ENCODE measurements around the gene WDR90.

The WDR90 gene

GRCh38 chr16:678858-679813 is 30.0 kb downstream of the WDR90 start (continued):
- peak; percentile 88 for TF ChIP-seq KLF17 (tag by site-specific recombination; IDR thresholded peaks at IDR 0.05)
- peak; percentile 31; the same call in 1 of the 2 replicates for TF ChIP-seq ZNF707 (tag by site-specific recombination; IDR thresholded peaks at IDR 0.05)
- TF ChIP-seq KLF7 (tag by site-specific recombination; IDR thresholded peaks at IDR 0.05; ENCODE audit: borderline replicate concordance): peak; percentile 75; the same call in 1 of the 2 replicates
- TF ChIP-seq ZEB2 (tag by site-specific recombination; IDR thresholded peaks at IDR 0.05): peak; percentile 58
- TF ChIP-seq KLF10 (tag by site-specific recombination; IDR thresholded peaks at IDR 0.05): peak; percentile 44; the same call in 1 of the 2 replicates
- peak; percentile 91 for TF ChIP-seq KLF9 (tag by site-specific recombination; IDR thresholded peaks at IDR 0.05; ENCODE audit: low read depth)
- TF ChIP-seq PRDM1 (tag by site-specific recombination; IDR thresholded peaks at IDR 0.05): no peak
- TF ChIP-seq BCL11B (tag by site-specific recombination; IDR thresholded peaks at IDR 0.05; ENCODE audit: low read depth): no peak
- peak; percentile 27; the same call in 1 of the 2 replicates for TF ChIP-seq INSM2 (tag by site-specific recombination; IDR thresholded peaks at IDR 0.05)
- peak; percentile 99 for TF ChIP-seq ZFP69B (tag by site-specific recombination; IDR thresholded peaks at IDR 0.05)
- TF ChIP-seq HIC1 (tag by site-specific recombination; IDR thresholded peaks at IDR 0.05): peak; percentile 66
- TF ChIP-seq ZSCAN16 (tag by site-specific recombination; IDR thresholded peaks at IDR 0.05): no peak
- TF ChIP-seq OVOL3 (tag by site-specific recombination; IDR thresholded peaks at IDR 0.05): peak; percentile 53; the same call in 1 of the 2 replicates
- no peak; the same call in 1 of the 2 replicates for TF ChIP-seq YY2 (tag by site-specific recombination; IDR thresholded peaks at IDR 0.05)
- no peak for TF ChIP-seq ZNF518A (tag by site-specific recombination; conservative IDR thresholded peaks at IDR 0.05; ENCODE audit: low read depth)
- TF ChIP-seq ZNF133 (tag by site-specific recombination; IDR thresholded peaks at IDR 0.05): no peak
- peak; percentile 12; the same call in 1 of the 2 replicates for TF ChIP-seq PRDM4 (tag by site-specific recombination; IDR thresholded peaks at IDR 0.05)
- TF ChIP-seq ZSCAN5A (tag by site-specific recombination; IDR thresholded peaks at IDR 0.05): no peak
- TF ChIP-seq ZBTB17 (tag by site-specific recombination; IDR thresholded peaks at IDR 0.05): peak; percentile 46
- TF ChIP-seq SCRT2 (tag by site-specific recombination; IDR thresholded peaks at IDR 0.05): no peak
- TF ChIP-seq KLF8 (tag by site-specific recombination; IDR thresholded peaks at IDR 0.05): peak; percentile 89
- TF ChIP-seq ZNF747 (tag by site-specific recombination; IDR thresholded peaks at IDR 0.05): no peak
- TF ChIP-seq ZNF10 (tag by site-specific recombination; IDR thresholded peaks at IDR 0.05): peak; percentile 74
- TF ChIP-seq ZFHX2 (tag by site-specific recombination; conservative IDR thresholded peaks at IDR 0.05): peak; percentile 73
- TF ChIP-seq FEZF1 (tag by site-specific recombination; IDR thresholded peaks at IDR 0.05): no peak

All from HEK293 (cell line).